NB4 (cell line): ENCODE measurements around the gene ITGA1.

ENCODE experiments used
- DNase-seq: peaks from one replicate; pipeline ENCODE4 v3.0.0; 2010; ENCODE audit warnings: low read depth
- H3K4me3 ChIP-seq: one replicate; pipeline ENCODE4 v1.5.1; 2011; ENCODE audit warnings: mild to moderate bottlenecking, low read depth, low read length, moderate library complexity
- MYC ChIP-seq: IDR thresholded peaks from 2 replicates; pipeline ENCODE4 v1.6.1; 2011; ENCODE audit warnings: low read depth, low read length
- POLR2A ChIP-seq: IDR thresholded peaks from 2 replicates; pipeline ENCODE4 v1.6.1; 2011; ENCODE audit warnings: mild to moderate bottlenecking; ENCODE audit not compliant: insufficient read length; ENCODE audit errors: extremely low read depth
- TF ChIP-seq, protein P1 (sequence below): IDR thresholded peaks from one replicate; pipeline ENCODE4 v1.5.1; 2012; ENCODE audit warnings: low read depth, low read length
- TF ChIP-seq, protein P2 (sequence below): IDR thresholded peaks from 2 replicates; pipeline ENCODE4 v1.6.1; 2011; ENCODE audit warnings: low read depth, low read length

The ITGA1 gene

GRCh38 chr5:53006911-53007890 is 219.5 kb downstream of the ITGA1 start:
- TF ChIP-seq POLR2A (no peak), MYC (no peak)
- TF ChIP-seq, protein P1, sequence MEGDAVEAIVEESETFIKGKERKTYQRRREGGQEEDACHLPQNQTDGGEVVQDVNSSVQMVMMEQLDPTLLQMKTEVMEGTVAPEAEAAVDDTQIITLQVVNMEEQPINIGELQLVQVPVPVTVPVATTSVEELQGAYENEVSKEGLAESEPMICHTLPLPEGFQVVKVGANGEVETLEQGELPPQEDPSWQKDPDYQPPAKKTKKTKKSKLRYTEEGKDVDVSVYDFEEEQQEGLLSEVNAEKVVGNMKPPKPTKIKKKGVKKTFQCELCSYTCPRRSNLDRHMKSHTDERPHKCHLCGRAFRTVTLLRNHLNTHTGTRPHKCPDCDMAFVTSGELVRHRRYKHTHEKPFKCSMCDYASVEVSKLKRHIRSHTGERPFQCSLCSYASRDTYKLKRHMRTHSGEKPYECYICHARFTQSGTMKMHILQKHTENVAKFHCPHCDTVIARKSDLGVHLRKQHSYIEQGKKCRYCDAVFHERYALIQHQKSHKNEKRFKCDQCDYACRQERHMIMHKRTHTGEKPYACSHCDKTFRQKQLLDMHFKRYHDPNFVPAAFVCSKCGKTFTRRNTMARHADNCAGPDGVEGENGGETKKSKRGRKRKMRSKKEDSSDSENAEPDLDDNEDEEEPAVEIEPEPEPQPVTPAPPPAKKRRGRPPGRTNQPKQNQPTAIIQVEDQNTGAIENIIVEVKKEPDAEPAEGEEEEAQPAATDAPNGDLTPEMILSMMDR: no peak
- TF ChIP-seq, protein P2, sequence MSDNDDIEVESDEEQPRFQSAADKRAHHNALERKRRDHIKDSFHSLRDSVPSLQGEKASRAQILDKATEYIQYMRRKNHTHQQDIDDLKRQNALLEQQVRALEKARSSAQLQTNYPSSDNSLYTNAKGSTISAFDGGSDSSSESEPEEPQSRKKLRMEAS: no peak
- no peak overlapping the region for H3K4me3 ChIP-seq
- no peak for DNase-seq

GRCh38 chr5:53008751-53009150 is 221.0 kb downstream of the ITGA1 start:
- peak; percentile 23 for DNase-seq

More at GRCh38 chr5:53008751-53009150, 221.0 kb downstream of the ITGA1 start:
- H3K4me3 ChIP-seq: no peak overlapping the region
- TF ChIP-seq, protein P2: peak; percentile 76
- TF ChIP-seq, protein P1: no peak
- TF ChIP-seq MYC (peak; percentile 71), POLR2A (no peak)
